H1 (cell line): ENCODE data around the gene DGKD. TPM values are rescaled to one million over a fixed set of nuclear protein-coding genes. Genes with fewer than 3 reads are reported as not detected.

ENCODE experiments used
- CTCF ChIA-PET: fragments of 300-600 bp; sonication (Branson Sonifier 250); formaldehyde crosslinking; loops from one replicate; lab custom pipeline; 2021; ENCODE audit not compliant: partially characterized antibody; lab: Charles Lee
- POLR2A ChIA-PET: fragments of 300-600 bp; sonication (Branson Sonifier 250); formaldehyde crosslinking; loops from one replicate; lab custom pipeline; 2021; ENCODE audit warnings: inconsistent platforms; ENCODE audit not compliant: partially characterized antibody; lab: Charles Lee
- DNase-seq, 2 experiments: peaks; one replicate each; pipeline versions ENCODE4 v3.0.0 to v3.0.0-alpha.2; 2010 to 2022; ENCODE audit warnings: low spot score in 2 of 2, low read depth in 1 of 2, mixed read lengths in 1 of 2
- FAIRE-seq: peaks from 2 replicates; lab custom pipeline; 2011; peaks lifted over from hg19 to GRCh38; lab: Jason Lieb, UNC
- H2AFZ ChIP-seq: 2 replicates; pipeline ENCODE4 v1.8.1; 2012; ENCODE audit warnings: low read length, inconsistent platforms
- H2AK5ac ChIP-seq: 2 replicates; pipeline ENCODE4 v1.6.1; 2013; ENCODE audit warnings: low read depth, low read length
- H2BK120ac ChIP-seq: replicated peaks from 2 replicates; pipeline ENCODE3; 2013; ENCODE audit warnings: low read depth, low read length, inconsistent platforms
- H2BK12ac ChIP-seq: 2 replicates; pipeline ENCODE4 v1.6.1; 2013; ENCODE audit warnings: low read depth, low read length
- H2BK15ac ChIP-seq: 2 replicates; pipeline ENCODE4 v1.6.1; 2013; ENCODE audit warnings: low read length
- H2BK20ac ChIP-seq: 2 replicates; pipeline ENCODE4 v1.6.1; 2013; ENCODE audit warnings: low read length
- H2BK5ac ChIP-seq: 2 replicates; pipeline ENCODE4 v1.6.1; 2013; ENCODE audit warnings: low read depth, low read length
- H3K14ac ChIP-seq: 2 replicates; pipeline ENCODE4 v1.6.1; 2013; ENCODE audit warnings: inconsistent platforms; ENCODE audit not compliant: insufficient read length
- H3K18ac ChIP-seq: 2 replicates; pipeline ENCODE4 v1.6.1; 2013; ENCODE audit warnings: low read length; ENCODE audit errors: extremely low read depth
- H3K23ac ChIP-seq: 2 replicates; pipeline ENCODE4 v1.6.1; 2013; ENCODE audit warnings: inconsistent platforms; ENCODE audit not compliant: insufficient read length
- H3K23me2 ChIP-seq: 2 replicates; pipeline ENCODE4 v1.6.1; 2013; ENCODE audit warnings: low read depth, low read length
- H3K27ac ChIP-seq: 2 replicates; pipeline ENCODE4 v1.6.1; 2011; ENCODE audit warnings: low read depth, low read length, inconsistent platforms
- H3K27me3 ChIP-seq, 4 experiments: replicated peaks in 1 of 4; 1 replicate in 1 of 4; 2 replicates in 3 of 4; pipeline versions ENCODE4 v1.6.1 to v1.8.1; 2011 to 2013; ENCODE audit warnings: low read length in 3 of 4, mild to moderate bottlenecking in 3 of 4, inconsistent platforms in 2 of 4, mixed read lengths in 2 of 4, moderate library complexity in 1 of 4; ENCODE audit not compliant: control insufficient read depth in 3 of 4, insufficient read depth in 3 of 4; ENCODE audit errors: extremely low read depth in 1 of 4
- H3K36me3 ChIP-seq, 4 experiments: 2 replicates each; pipeline versions ENCODE4 v1.6.1 to v1.8.1; 2011 to 2013; ENCODE audit warnings: mild to moderate bottlenecking in 4 of 4, low read length in 3 of 4, moderate library complexity in 2 of 4, control low read depth in 1 of 4, inconsistent platforms in 1 of 4; ENCODE audit not compliant: insufficient read depth in 4 of 4, control insufficient read depth in 2 of 4
- H3K4ac ChIP-seq: replicated peaks from 2 replicates; pipeline ENCODE3; 2013; ENCODE audit warnings: low read length, low read depth, mixed read lengths, inconsistent platforms; ENCODE audit not compliant: insufficient read length
- H3K4me1 ChIP-seq, 4 experiments: replicated peaks in 1 of 4; 1 replicate in 1 of 4; 2 replicates in 3 of 4; pipeline versions ENCODE4 v1.6.1 to v1.8.1; 2011 to 2013; ENCODE audit warnings: low read length in 3 of 4, inconsistent platforms in 2 of 4, mixed read lengths in 1 of 4; ENCODE audit not compliant: insufficient read depth in 4 of 4, control insufficient read depth in 3 of 4
- H3K4me2 ChIP-seq, 2 experiments: 2 replicates each; pipeline versions ENCODE4 v1.6.1 to v1.8.1; 2011 to 2013; ENCODE audit warnings: low read depth in 2 of 2, low read length in 2 of 2, control low read depth in 1 of 2, inconsistent platforms in 1 of 2, mild to moderate bottlenecking in 1 of 2; ENCODE audit not compliant: insufficient read depth in 1 of 2
- H3K4me3 ChIP-seq, 4 experiments: fragments of 200-600, 300-600 bp in 1 of 4; sonication (generic), shearing (Covaris generic), sonication (Bioruptor Twin) in 1 of 4; 2 replicates each; pipeline versions ENCODE4 v1.5.1 to v1.8.1; 2011 to 2016; ENCODE audit warnings: low read length in 4 of 4, low read depth in 3 of 4, control low read depth in 2 of 4, inconsistent platforms in 2 of 4, mild to moderate bottlenecking in 2 of 4, mixed read lengths in 1 of 4, moderate library complexity in 1 of 4; ENCODE audit not compliant: insufficient read depth in 2 of 4; ENCODE audit errors: extremely low read depth in 1 of 4
- H3K56ac ChIP-seq: replicated peaks from 2 replicates; pipeline ENCODE3; 2013; ENCODE audit warnings: low read depth, mild to moderate bottlenecking, mixed read lengths, low read length, inconsistent platforms; ENCODE audit not compliant: insufficient read length
- H3K79me1 ChIP-seq: 2 replicates; pipeline ENCODE4 v1.6.1; 2013; ENCODE audit warnings: low read depth, low read length, control low read depth
- H3K79me2 ChIP-seq, 2 experiments: 2 replicates each; pipeline versions ENCODE4 v1.6.1 to v1.8.1; 2012 to 2013; ENCODE audit warnings: low read length in 2 of 2, mild to moderate bottlenecking in 2 of 2, inconsistent platforms in 1 of 2; ENCODE audit not compliant: insufficient read depth in 2 of 2, control insufficient read depth in 1 of 2
- H3K9ac ChIP-seq, 4 experiments: replicated peaks in 1 of 4; 1 replicate in 1 of 4; 2 replicates in 3 of 4; pipeline versions ENCODE4 v1.6.1 to v1.8.1; 2011 to 2013; ENCODE audit warnings: low read depth in 3 of 4, low read length in 3 of 4, control low read depth in 2 of 4, mild to moderate bottlenecking in 2 of 4, moderate library complexity in 2 of 4, inconsistent platforms in 1 of 4; ENCODE audit errors: extremely low read depth in 1 of 4
- H3K9me3 ChIP-seq, 2 experiments: 2 replicates each; pipeline versions ENCODE4 v1.6.1 to v1.8.1; 2012 to 2013; ENCODE audit warnings: mild to moderate bottlenecking in 2 of 2, moderate library complexity in 2 of 2, control low read depth in 1 of 2, inconsistent platforms in 1 of 2, low read depth in 1 of 2, low read length in 1 of 2, mixed read lengths in 1 of 2; ENCODE audit not compliant: insufficient read depth in 2 of 2
- H4K20me1 ChIP-seq, 2 experiments: replicated peaks in 1 of 2; 2 replicates each; pipeline versions ENCODE3 to v1.8.1; 2011 to 2013; ENCODE audit warnings: inconsistent platforms in 2 of 2, low read length in 2 of 2, mild to moderate bottlenecking in 1 of 2; ENCODE audit not compliant: insufficient read depth in 2 of 2, control insufficient read depth in 1 of 2
- H4K5ac ChIP-seq: 2 replicates; pipeline ENCODE4 v1.6.1; 2013; ENCODE audit warnings: low read length, low read depth, mixed read lengths, inconsistent platforms; ENCODE audit not compliant: insufficient read length
- H4K8ac ChIP-seq: 2 replicates; pipeline ENCODE4 v1.8.0; 2013; ENCODE audit warnings: mild to moderate bottlenecking, moderate library complexity, low read length, inconsistent platforms; ENCODE audit not compliant: insufficient read depth; ENCODE audit errors: extremely low read depth
- H4K91ac ChIP-seq: replicated peaks from 2 replicates; pipeline ENCODE3; 2013; ENCODE audit warnings: low read length, mixed read lengths, inconsistent platforms; ENCODE audit not compliant: insufficient read length
- SP1 ChIP-seq: IDR thresholded peaks from 2 replicates; pipeline ENCODE4 v1.6.1; 2011; ENCODE audit warnings: low read depth, low read length
- WGBS, 2 experiments: shearing (Covaris generic) in 1 of 2; methylation state at CpG; one replicate each; pipeline versions ENCODE4 v1.1.6 to v1.1.7; 2013 to 2015; ENCODE audit warnings: low lambda C conversion rate in 2 of 2, mixed read lengths in 2 of 2, inconsistent platforms in 1 of 2, low coverage in 1 of 2, missing lambda C conversion rate in 1 of 2; ENCODE audit not compliant: insufficient replicate concordance in 2 of 2, insufficient coverage in 1 of 2, insufficient read length in 1 of 2; ENCODE audit errors: extremely low coverage in 1 of 2, missing lambda C conversion rate in 1 of 2; 5-methylcytosine and 5-hydroxymethylcytosine counted together
- polyA plus RNA-seq, 7 experiments: library from polyadenylated mRNA; depleted of rRNA in 3 of 7; stranded (reverse) in 5 of 7; unstranded in 2 of 7; fragments of >200 nt in 5 of 7; fragments of 200-250 nt in 2 of 7; gene quantifications; 1 replicate in 5 of 7; 2 replicates in 1 of 7; 4 replicates in 1 of 7; pipeline versions ENCODE4 v1.2.1 to v1.2.3, GENCODE V29; 2011 to 2013; ENCODE audit warnings: missing spikeins in 2 of 7, mixed read lengths in 2 of 7
- total RNA-seq: library from RNA; stranded (reverse); fragmentation: NEBNext Ultra II Directional; extraction: Animal tissue kit (Norgen Biotek cat#: 25700); gene quantifications from 2 replicates; pipeline ENCODE4 v1.2.1, GENCODE V29; 2021
- TF ChIP-seq, protein P1 (sequence below): IDR thresholded peaks from 2 replicates; pipeline ENCODE4 v1.6.1; 2011; ENCODE audit warnings: low read length, improper control_type of control experiment

Gene DGKD
- total and polyA plus RNA-seq, 2 of the 8 experiments (the other 6 are each of a cell fraction or from before 2014, with no cell fraction given) = 7.7 to 30.9 TPM

DNA sequence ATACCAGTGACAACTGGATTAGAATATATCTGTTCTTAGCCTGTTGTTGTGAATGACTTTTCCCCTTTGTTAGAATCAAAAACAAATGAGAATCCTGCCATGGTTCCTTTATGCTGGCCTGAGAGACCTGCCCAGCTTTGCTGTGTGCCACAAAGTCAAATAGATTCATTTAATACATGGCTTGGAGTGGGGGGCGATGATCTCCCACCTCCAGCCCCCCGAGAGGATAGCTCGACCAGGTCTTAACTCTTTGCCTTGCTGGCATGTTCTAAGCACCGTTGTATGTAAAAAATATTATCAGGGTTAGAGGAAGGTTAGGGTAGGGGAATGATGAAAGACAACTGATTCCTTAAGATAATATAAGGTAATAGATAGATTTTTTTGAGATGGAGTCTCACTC lies 22.2 kb upstream of the DGKD start:
- WGBS, 2 experiments = 78% methylated on average over 4 of the region's 4 CpGs; no CpG with 5 or more reads in 1 of the 2 experiments
- no peak overlapping the region for H2BK20ac ChIP-seq
- no peak for TF ChIP-seq SP1
- TF ChIP-seq, protein P1, sequence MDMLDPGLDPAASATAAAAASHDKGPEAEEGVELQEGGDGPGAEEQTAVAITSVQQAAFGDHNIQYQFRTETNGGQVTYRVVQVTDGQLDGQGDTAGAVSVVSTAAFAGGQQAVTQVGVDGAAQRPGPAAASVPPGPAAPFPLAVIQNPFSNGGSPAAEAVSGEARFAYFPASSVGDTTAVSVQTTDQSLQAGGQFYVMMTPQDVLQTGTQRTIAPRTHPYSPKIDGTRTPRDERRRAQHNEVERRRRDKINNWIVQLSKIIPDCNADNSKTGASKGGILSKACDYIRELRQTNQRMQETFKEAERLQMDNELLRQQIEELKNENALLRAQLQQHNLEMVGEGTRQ = no peak

More for the DNA sequence above, 22.2 kb upstream of the DGKD start:
- DNase-seq (no peak), FAIRE-seq (no peak)
- no peak overlapping the region for H3K23ac ChIP-seq
- no peaks in the 10 kb centered on the region for H3K79me2 ChIP-seq
- H3K56ac ChIP-seq = no peak overlapping the region
- H3K14ac ChIP-seq = no peak overlapping the region
- H2AK5ac ChIP-seq = no peak overlapping the region
- no peak overlapping the region for H3K4me2 ChIP-seq
- peaks cover 8 to 71% (median 38%) of the 10 kb centered on the region in 4 experiments; a peak in 6 of 7 replicates for H3K27me3 ChIP-seq
- H4K91ac ChIP-seq = no peak overlapping the region
- no peak overlapping the region for H4K5ac ChIP-seq
- H3K9ac ChIP-seq = no peak overlapping the region
- no peaks in the 10 kb centered on the region for H3K23me2 ChIP-seq
- POLR2A ChIA-PET = no interaction called here
- no peak overlapping the region for H2BK120ac ChIP-seq
- H3K4ac ChIP-seq = no peak overlapping the region
- H4K8ac ChIP-seq = no peak overlapping the region
- no peaks in the 10 kb centered on the region for H3K36me3 ChIP-seq
- no peak overlapping the region for H3K18ac ChIP-seq
- H2AFZ ChIP-seq = no peak overlapping the region
- no peak overlapping the region for H2BK15ac ChIP-seq
- peaks cover 0 to 10% (median 3%) of the 10 kb centered on the region in 4 experiments; a peak in 2 of 7 replicates for H3K4me1 ChIP-seq
- no peak overlapping the region for H3K4me3 ChIP-seq
- H4K20me1 ChIP-seq = no peaks in the 10 kb centered on the region
- no peak overlapping the region for H2BK5ac ChIP-seq
- no peak overlapping the region for H2BK12ac ChIP-seq
- H3K79me1 ChIP-seq = no peaks in the 10 kb centered on the region
- H3K27ac ChIP-seq = no peak overlapping the region
- H3K9me3 ChIP-seq = no peaks in the 10 kb centered on the region
- CTCF ChIA-PET = interaction anchor here (1.1 to 1.3 kb wide), 2 partner anchors 25 to 111 kb away, joined by 3 to 4 read pairs; no protein-coding TSS in a partner anchor
